ENCODE results near the gene PLCD3. TPM values are rescaled to one million over a fixed set of nuclear protein-coding genes. Genes with fewer than 3 reads are reported as not detected.
A peak's percentile ranks its signal among the peaks of the same experiment; 100 is the strongest.

Gene PLCD3
- total RNA-seq, 1 donor from 2014 or later = 37.0 TPM

DNA sequence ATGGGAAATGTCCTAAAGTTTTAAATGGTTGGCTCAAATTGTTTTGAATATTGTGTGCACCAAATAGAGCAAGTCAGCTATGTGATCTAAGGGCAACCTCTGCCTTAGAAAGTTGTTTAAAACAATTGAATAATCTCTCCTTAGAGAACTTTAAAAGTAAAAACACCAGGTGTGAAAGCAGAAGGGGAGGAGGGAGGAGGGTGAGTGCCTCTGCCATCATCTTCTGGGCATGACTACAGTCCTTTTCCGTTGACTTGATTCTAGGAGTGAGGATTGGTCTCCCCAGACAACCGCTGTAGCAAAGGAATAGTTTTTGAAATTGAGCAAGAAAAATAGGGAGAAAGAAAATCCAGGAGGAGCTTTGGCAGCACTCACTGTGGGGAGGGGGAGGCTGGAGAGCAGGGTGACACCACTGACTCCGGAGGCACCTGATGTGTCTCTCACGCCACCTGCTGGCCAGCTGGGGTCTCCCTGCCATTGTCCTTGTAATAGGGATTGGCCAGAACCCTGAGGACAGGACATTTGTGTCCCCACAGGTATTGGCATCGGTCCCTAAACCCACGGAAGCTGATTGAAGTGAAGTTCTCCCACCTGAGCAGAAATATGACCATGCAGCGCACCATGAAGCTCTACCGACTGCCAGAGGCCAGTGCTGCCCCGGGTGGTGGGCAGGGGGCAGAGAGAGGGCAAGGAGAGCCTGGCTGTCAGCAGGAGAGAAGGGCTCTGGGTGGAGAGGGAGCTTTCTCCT lies 33.3 kb downstream of the PLCD3 start:
- ATAC-seq = peak; percentile 94
- no peaks in the 10 kb centered on the region for H3K9me3 ChIP-seq
- TF ChIP-seq, protein P1, sequence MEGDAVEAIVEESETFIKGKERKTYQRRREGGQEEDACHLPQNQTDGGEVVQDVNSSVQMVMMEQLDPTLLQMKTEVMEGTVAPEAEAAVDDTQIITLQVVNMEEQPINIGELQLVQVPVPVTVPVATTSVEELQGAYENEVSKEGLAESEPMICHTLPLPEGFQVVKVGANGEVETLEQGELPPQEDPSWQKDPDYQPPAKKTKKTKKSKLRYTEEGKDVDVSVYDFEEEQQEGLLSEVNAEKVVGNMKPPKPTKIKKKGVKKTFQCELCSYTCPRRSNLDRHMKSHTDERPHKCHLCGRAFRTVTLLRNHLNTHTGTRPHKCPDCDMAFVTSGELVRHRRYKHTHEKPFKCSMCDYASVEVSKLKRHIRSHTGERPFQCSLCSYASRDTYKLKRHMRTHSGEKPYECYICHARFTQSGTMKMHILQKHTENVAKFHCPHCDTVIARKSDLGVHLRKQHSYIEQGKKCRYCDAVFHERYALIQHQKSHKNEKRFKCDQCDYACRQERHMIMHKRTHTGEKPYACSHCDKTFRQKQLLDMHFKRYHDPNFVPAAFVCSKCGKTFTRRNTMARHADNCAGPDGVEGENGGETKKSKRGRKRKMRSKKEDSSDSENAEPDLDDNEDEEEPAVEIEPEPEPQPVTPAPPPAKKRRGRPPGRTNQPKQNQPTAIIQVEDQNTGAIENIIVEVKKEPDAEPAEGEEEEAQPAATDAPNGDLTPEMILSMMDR (IDR thresholded peaks at IDR 0.05) = peak; percentile 89
- H3K36me3 ChIP-seq = peaks cover 94% of the 10 kb centered on the region
- H3K4me3 ChIP-seq = no peak overlapping the region
- peak; percentile 90 for DNase-seq
- H3K27me3 ChIP-seq = no peaks in the 10 kb centered on the region
- H3K4me1 ChIP-seq = peaks cover 10% of the 10 kb centered on the region
- intact Hi-C loops (cut with DNase I) = no loop called here
- peak overlapping the region; percentile 36 for H3K27ac ChIP-seq

DNA sequence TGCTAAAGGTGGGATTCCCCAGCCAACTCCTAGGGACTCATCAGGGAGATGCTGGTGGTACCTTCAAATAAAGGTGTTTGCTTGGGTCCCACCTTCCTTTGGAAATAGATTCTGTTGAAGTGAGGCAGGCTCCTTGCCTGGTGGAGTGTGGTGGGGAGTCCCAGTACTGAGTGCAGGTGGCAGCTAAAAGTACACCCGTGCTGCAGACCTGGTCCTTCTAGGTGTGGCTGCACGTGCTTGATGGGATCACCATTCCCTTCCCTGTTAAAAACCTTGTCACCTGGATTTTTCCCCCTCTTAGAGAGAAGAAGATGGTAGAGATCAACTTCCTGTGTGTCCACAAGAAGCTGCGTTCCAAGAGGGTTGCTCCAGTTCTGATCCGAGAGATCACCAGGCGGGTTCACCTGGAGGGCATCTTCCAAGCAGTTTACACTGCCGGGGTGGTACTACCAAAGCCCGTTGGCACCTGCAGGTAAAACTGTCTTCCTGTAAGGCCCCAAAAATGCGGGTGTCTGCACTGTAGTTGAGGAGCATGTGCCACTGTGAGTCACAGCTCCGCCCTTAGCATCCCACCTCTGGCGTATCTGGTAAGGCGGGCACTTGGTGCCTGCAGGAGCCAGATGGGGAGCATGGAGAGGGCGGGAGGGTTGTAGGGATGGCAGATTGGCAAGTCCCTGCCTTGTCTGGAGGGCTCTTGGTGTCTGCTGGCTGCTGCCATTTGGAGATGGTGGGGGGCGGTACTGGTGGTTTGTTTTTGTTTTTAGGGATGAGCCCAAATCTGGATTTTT lies 34.0 kb downstream of the PLCD3 start:
- intact Hi-C loops (cut with DNase I) = no loop called here

DNA sequence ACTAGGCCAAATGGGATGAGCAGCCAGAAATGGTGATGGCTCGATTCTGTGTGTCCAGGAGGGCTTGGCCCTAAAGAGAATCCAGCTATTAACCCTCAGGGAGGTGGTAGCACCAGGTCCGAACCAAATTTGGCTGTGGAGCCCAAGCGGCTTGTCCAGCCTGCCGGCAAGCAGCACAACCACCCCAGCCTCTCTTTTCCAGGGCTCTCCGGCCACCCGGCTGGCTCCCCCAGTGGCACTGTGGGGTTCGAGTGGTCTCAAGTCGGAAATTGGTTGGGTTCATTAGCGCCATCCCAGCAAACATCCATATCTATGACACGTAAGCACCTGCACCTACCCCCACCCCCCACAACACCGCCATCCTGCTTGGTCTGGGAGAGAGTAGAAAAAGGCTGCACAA lies 35.4 kb downstream of the PLCD3 start:
- peaks cover 83% of the 10 kb centered on the region for H3K36me3 ChIP-seq
- no peaks in the 10 kb centered on the region for H3K27me3 ChIP-seq
- H3K4me3 ChIP-seq = no peak overlapping the region
- TF ChIP-seq, protein P1 (IDR thresholded peaks at IDR 0.05) = no peak
- H3K9me3 ChIP-seq = no peaks in the 10 kb centered on the region
- peaks cover 29% of the 10 kb centered on the region for H3K4me1 ChIP-seq
- no peak for ATAC-seq
- H3K27ac ChIP-seq = no peak overlapping the region
- intact Hi-C loops (cut with DNase I) = no loop called here
- no peak for DNase-seq

More for the DNA sequence above, 34.0 kb downstream of the PLCD3 start:
- Histone ChIP-seq H3K27me3 (no peaks in the 10 kb centered on the region), H3K4me1 (peaks cover 17% of the 10 kb centered on the region), H3K36me3 (peaks cover 93% of the 10 kb centered on the region), H3K4me3 (no peak overlapping the region), H3K9me3 (no peaks in the 10 kb centered on the region), H3K27ac (peak overlapping the region; percentile 36)
- TF ChIP-seq, protein P1 (IDR thresholded peaks at IDR 0.05) = no peak
- ATAC-seq (no peak), DNase-seq (no peak)

DNA sequence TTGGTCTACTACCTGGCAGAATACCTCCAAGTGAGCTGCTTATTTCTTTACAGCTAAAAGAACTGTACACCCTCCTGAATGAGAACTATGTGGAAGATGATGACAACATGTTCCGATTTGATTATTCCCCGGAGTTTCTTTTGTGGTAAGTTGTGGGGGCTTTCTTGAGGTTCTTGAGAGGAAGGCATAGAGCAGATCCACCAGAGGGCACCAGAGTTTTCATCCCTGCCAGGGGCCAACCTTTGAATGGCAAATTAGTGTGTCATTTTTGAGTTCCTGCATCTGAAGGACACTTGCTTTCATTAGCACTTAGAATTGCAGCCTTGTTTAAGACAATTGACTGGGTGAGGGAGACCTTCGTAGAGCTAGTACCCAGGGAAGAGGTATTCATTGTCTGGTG lies 36.2 kb downstream of the PLCD3 start:
- H3K4me3 ChIP-seq = no peak overlapping the region
- DNase-seq = no peak
- ATAC-seq = no peak
- H3K27me3 ChIP-seq = no peaks in the 10 kb centered on the region
- H3K9me3 ChIP-seq = no peaks in the 10 kb centered on the region
- H3K27ac ChIP-seq = no peak overlapping the region
- peaks cover 83% of the 10 kb centered on the region for H3K36me3 ChIP-seq
- H3K4me1 ChIP-seq = peaks cover 32% of the 10 kb centered on the region
- intact Hi-C loops (cut with DNase I) = no loop called here
- TF ChIP-seq, protein P1 (IDR thresholded peaks at IDR 0.05) = peak; percentile 34

DNA sequence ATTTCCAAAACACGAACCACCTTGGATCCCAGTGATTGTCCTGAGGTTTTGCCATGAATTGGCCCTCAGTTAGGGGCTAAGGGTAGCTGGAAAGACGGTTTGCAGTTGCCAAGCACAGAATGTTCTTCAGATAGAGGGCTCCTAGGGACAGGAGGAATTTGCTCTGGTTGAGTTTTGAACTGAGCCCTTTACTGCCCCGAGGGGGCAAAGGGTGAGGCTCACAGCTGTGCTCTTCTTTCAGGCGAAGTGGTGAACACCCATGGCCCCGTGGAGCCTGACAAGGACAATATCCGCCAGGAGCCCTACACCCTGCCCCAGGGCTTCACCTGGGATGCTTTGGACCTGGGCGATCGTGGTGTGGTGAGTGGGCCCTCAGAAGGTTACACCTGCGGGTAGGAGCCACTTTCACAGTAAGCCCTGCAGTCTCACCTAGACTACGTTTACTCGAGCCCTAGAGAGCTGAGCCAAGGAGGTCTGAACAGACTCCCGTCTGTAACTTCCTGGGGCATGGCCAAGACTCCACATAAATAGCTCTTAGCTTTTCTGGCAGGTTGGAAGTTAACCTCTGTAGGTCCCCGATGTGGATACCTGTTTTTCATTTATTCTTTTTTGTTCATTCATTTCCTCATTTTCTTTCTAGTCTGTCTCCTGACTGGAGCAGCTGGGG lies 38.7 kb downstream of the PLCD3 start:
- Histone ChIP-seq H3K36me3 (peaks cover 86% of the 10 kb centered on the region), H3K4me3 (no peak overlapping the region), H3K27me3 (no peaks in the 10 kb centered on the region), H3K4me1 (peaks cover 27% of the 10 kb centered on the region), H3K27ac (peak overlapping the region; percentile 85), H3K9me3 (no peaks in the 10 kb centered on the region)
- ATAC-seq (peak; percentile 23), DNase-seq (no peak)
- intact Hi-C loops (cut with DNase I) = no loop called here
- TF ChIP-seq, protein P1 (IDR thresholded peaks at IDR 0.05) = no peak
